Fibroblast of skin of right biceps (primary cell): ENCODE data around the gene PRDX5.

ENCODE experiments used
- DNase-seq: peaks from one replicate; pipeline ENCODE4 v3.0.0-alpha.2; 2013

Gene PRDX5

GRCh38 chr11:64368673-64369074 lies 50.8 kb downstream of the PRDX5 start:
- DNase-seq, result no peak

- no peak for DNase-seq
These were observed 51.8 kb downstream of the PRDX5 start for GRCh38 chr11:64369440-64370421.

- DNase-seq, result no peak
These were observed 53.3 kb downstream of the PRDX5 start for GRCh38 chr11:64371201-64371600.
